Heart right ventricle (tissue), 16 donors: Measurements from ENCODE around the gene GALNS. TPM values are rescaled to one million over a fixed set of nuclear protein-coding genes. Genes with fewer than 3 reads are reported as not detected.

Experiments
- ATAC-seq, 8 donors: fragments of 200-7000 bp; cut with Tn5 transposase; one replicate each; pipeline ENCODE4 v1.9.1; 2020; ENCODE audit warnings: mild to moderate bottlenecking in 8 of 8, moderate library complexity in 8 of 8, moderate number of reproducible peaks in 1 of 8
- DNase-seq, 2 donors: peaks; one replicate each; pipeline ENCODE4 v3.0.0-alpha.2; 2020
- H3K27ac ChIP-seq, 10 donors: fragments of 200-600 bp; sonication (generic) in 2 of 10; one replicate each; pipeline versions ENCODE4 v1.5.0 to v1.8.0; 2020 to 2022; ENCODE audit warnings: mild to moderate bottlenecking in 3 of 10
- H3K27me3 ChIP-seq, 7 donors: fragments of 200-600 bp; one replicate each; pipeline ENCODE4 v1.8.0; 2021 to 2022; ENCODE audit warnings: mild to moderate bottlenecking in 2 of 7
- H3K36me3 ChIP-seq, 9 donors: fragments of 200-600 bp; sonication (generic) in 1 of 9; one replicate each; pipeline versions ENCODE4 v1.5.0 to v1.8.0; 2020 to 2022; ENCODE audit warnings: mild to moderate bottlenecking in 2 of 9
- H3K4me1 ChIP-seq, 9 donors: fragments of 200-600 bp; sonication (generic) in 1 of 9; one replicate each; pipeline versions ENCODE4 v1.5.0 to v1.8.0; 2020 to 2022; ENCODE audit warnings: mild to moderate bottlenecking in 4 of 9
- H3K4me3 ChIP-seq, 10 donors: fragments of 200-600 bp; sonication (generic) in 2 of 10; one replicate each; pipeline versions ENCODE4 v1.5.0 to v1.8.0; 2020 to 2022; ENCODE audit warnings: mild to moderate bottlenecking in 7 of 10, moderate library complexity in 2 of 10
- H3K9me3 ChIP-seq, 11 donors: fragments of 200-600 bp in 10 of 11; sonication (generic) in 2 of 11; one replicate each; pipeline versions ENCODE4 v1.5.0 to v1.8.0; 2013 to 2022; ENCODE audit warnings: mild to moderate bottlenecking in 2 of 11, control low read depth in 1 of 11, moderate library complexity in 1 of 11
- CTCF ChIP-seq, 9 donors: fragments of 200-600 bp; sonication (generic) in 2 of 9; IDR thresholded peaks; one replicate each; pipeline versions ENCODE4 v1.5.0 to v1.8.0; 2021 to 2022; ENCODE audit warnings: antibody characterized with exemption in 9 of 9, mild to moderate bottlenecking in 5 of 9, moderate library complexity in 1 of 9
- WGBS, 2 donors: extraction: QIAGEN DNeasy Blood & Tissue Kit; methylation state at CpG; one replicate each; pipeline ENCODE4 v1.1.7; 2013; ENCODE audit warnings: inconsistent platforms in 1 of 2; 5-methylcytosine and 5-hydroxymethylcytosine counted together
- intact Hi-C, 10 donors: fragments of 100-400 bp; cut with DNase I; formaldehyde crosslinking; loops; one replicate each; pipeline versions ENCODE4 v1.11.1 to v1.14.2; 2022
- polyA plus RNA-seq, 2 donors: library from polyadenylated mRNA; stranded (reverse); fragments of 200-250 nt; gene quantifications; one replicate each; pipeline ENCODE4 v1.2.3, GENCODE V29; 2013
- total RNA-seq, 10 donors: library from RNA; stranded (reverse); fragmentation: NEBNext Ultra II Directional in 3 of 10; extraction: Animal tissue kit (Norgen Biotek cat#: 25700) in 3 of 10; gene quantifications; one replicate each; pipeline versions ENCODE4 v1.2.1 to v1.2.4, GENCODE V29; 2021 to 2023
- donor health status: Arrhythmogenic right ventricular cardiomyopathy.
- donor health status: ischemic (EF 13 %, LVEDD 7.1; RV severe dilation, severe dysfunction).
- donor health status: healthy with polysubstance abuse.
- donor health status: DM: no; HTN: yes; CAD: no.
- donor health status: DM: no; HTN: no; CAD: no.
- donor health status: ischemic (EF 25% LVEDD 6.9; RV normal size, moderate dysfunction).
- donor health status: ischemic (EF 25% LVEDD 5.7; RV mildly dilated, moderate dysfunction).
- donor health status: healthy.
- donor health status: DM: yes; HTN: yes; CAD: no.
- donor health status: Ischemic cardiomyopathy.
- donor health status: ischemic (EF 35%, LVEDD 5.7; RV mildly dilated, moderate dysfunction).
- donor health status: nonischemic (EF 11% LVEDD 7.7; RV severe dilation, severe dysfunction).
- donor health status: DM: yes; HTN: yes; CAD: no.
- donor health status: PGD.
- donor health status: ischemic (EF 29% LVEDD 5.4; RV normal size, mild dysfunction).
- donor health status: nonischemic (EF 23%, LVEDD 6.1; RV moderate dilation, normal function).

GALNS gene
- total and polyA plus RNA-seq, 12 donors: 11.5 to 18.7 (median 13.8) TPM

- intact Hi-C loops: loop anchor here in 7 of 10 donors (1.0 to 5.0 kb wide), 6 partner anchors 12 to 47 kb away; no protein-coding TSS in a partner anchor
Observed at GRCh38 chr16:88783391-88784073, 73.2 kb downstream of the GALNS start.

GRCh38 chr16:88782454-88783390, 74.0 kb downstream of the GALNS start:
- ATAC-seq: no peak
- 73 to 74% methylated on average over 16 of the region's 16 CpGs for WGBS, 2 donors
- H3K4me1 ChIP-seq: peaks cover 12 to 63% (median 52%) of the 10 kb centered on the region in 9 donors
- H3K9me3 ChIP-seq: no peaks in the 10 kb centered on the region
- no peak for TF ChIP-seq CTCF (IDR thresholded peaks at IDR 0.05)
- H3K36me3 ChIP-seq: no peaks in the 10 kb centered on the region
- H3K27ac ChIP-seq: peak overlapping the region; percentile 12 to 99 (median 90)
- peaks cover 0 to 5% (median 0%) of the 10 kb centered on the region in 7 donors for H3K27me3 ChIP-seq
- peak in 1 of 2 donors; percentile 15 for DNase-seq
- peak overlapping the region in 7 of 10 donors; percentile 53 to 83 (median 72) for H3K4me3 ChIP-seq
- intact Hi-C loops: loop anchor here in 2 of 10 donors (1.0 to 5.0 kb wide), 2 partner anchors 37 to 40 kb away; no protein-coding TSS in a partner anchor

More at GRCh38 chr16:88783391-88784073, 73.2 kb downstream of the GALNS start:
- Histone ChIP-seq H3K36me3 (no peaks in the 10 kb centered on the region), H3K27me3 (peaks cover 0 to 5% (median 0%) of the 10 kb centered on the region in 7 donors), H3K4me1 (peaks cover 12 to 62% (median 52%) of the 10 kb centered on the region in 9 donors), H3K27ac (peak overlapping the region; percentile 74 to 99 (median 90)), H3K4me3 (peak overlapping the region; percentile 28 to 83 (median 71)), H3K9me3 (no peaks in the 10 kb centered on the region)
- DNase-seq (peak in 1 of 2 donors; percentile 18), ATAC-seq (peak in 7 of 8 donors; percentile 10 to 56 (median 28))
- no peak for TF ChIP-seq CTCF (IDR thresholded peaks at IDR 0.05)
- WGBS, 2 donors: 52 to 65% methylated on average over 27 of the region's 27 CpGs

DNA sequence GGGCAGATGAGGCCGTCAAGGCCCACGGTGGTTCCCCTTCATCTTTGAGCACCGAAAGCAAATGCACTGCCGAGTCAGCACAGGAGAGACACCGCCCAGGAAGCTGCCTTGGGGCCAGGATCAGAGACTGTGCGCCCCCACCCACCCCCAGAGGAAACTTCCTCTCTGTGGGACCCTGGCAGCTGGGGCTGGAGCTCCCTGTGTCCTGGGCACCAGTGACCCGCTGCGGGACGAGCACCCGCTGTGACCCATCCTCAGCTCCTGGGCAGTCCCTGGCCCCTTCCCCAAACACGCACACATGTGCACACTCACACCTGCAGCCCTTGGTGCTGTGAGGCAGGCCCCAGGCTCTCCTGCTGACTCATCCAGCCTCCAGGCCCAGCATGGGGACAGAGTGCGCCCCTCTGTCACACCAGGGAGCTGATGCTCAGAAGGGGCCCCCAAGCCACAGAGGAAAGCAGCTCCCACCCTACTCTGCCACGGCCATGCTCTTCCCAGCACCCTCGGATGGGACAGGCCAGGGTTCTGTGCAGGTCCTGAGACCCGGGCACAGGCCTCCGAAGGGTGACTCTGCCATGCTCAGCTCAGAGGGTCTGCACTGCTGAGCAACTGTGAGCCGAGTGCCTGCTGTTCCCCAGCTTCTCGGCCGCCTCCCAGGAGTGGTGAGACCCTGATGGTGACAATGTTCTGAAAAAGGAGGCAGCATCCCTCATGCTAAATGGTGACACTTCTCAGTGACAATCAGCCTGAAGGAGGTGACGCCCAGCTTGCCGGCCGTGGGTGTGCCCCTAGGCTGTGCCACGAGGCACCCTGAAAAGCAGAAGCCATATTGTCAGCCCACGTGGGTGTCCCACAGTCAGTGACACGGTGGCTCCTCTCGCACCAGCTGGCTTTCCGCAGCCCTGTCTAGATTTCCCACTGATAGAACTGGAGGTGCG, 75.3 kb downstream of the GALNS start:
- 78% methylated on average over 28 of the region's 28 CpGs for WGBS, 2 donors
- peaks cover 0 to 5% (median 0%) of the 10 kb centered on the region in 7 donors for H3K27me3 ChIP-seq
- H3K27ac ChIP-seq: peak overlapping the region in 4 of 10 donors; percentile 4 to 92 (median 28)
- peak overlapping the region in 1 of 10 donors; percentile 23 for H3K4me3 ChIP-seq
- DNase-seq: peak in 1 of 2 donors; percentile 37
- intact Hi-C loops: loop anchor here in 1 of 10 donors (5.0 kb wide), 1 partner anchor 39 kb away; no protein-coding TSS in a partner anchor
- H3K4me1 ChIP-seq: peaks cover 12 to 68% (median 52%) of the 10 kb centered on the region in 9 donors
- no peak for TF ChIP-seq CTCF (IDR thresholded peaks at IDR 0.05)
- no peak for ATAC-seq
- no peaks in the 10 kb centered on the region for H3K9me3 ChIP-seq
- H3K36me3 ChIP-seq: peaks cover 0 to 4% (median 0%) of the 10 kb centered on the region in 9 donors
